ENCODE measurements around the gene ATP11B.

DNA sequence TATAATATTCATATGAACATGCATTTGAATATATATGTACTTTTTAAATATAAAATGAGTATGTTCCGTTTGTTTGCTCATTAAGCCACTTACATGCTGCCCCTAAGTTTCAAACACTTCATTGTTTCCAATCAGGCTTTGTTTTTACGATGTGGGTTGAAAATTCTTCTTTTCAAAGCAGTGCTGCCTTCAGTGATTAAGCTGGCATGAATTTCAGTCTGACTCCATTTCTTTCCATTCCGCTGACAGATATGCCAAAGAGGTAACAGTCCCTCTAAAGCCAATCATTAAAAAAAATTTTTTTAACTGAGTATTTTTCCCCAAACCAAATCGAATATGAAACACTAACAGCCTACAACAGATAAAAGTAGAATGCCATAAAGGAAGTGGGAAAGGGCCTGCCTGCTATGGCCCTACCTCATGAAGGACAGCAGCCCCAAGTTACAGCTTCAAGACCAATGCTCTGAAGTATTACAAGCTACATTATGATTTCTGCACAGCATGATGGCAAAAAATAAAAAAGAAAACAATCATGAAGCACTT, 147.0 kb downstream of the ATP11B start:
- TF ChIP-seq EP300 (IDR thresholded peaks at IDR 0.05) (no peak), POLR2AphosphoS5 (IDR thresholded peaks at IDR 0.05) (no peak)

All from esophagus muscularis mucosa (tissue), 3 donors.